Stimulated activated CD4-positive, alpha-beta T cell treated with anti-CD3 and anti-CD28 coated beads, TNF-alpha, amount 100 ng/mL, for 1 hour (primary cell): Measurements from ENCODE around the gene CD1D.
A peak's percentile ranks its signal among the peaks of the same experiment; 100 is the strongest.
"Not testable (repeated sequence)": the region's sequence is repeated elsewhere in the genome, so short reads cannot be mapped to it uniquely, and the experiment has no call there.

Source experiments
- DNase-seq, 3 donors: peaks; one replicate each; pipeline ENCODE4 v3.0.0-alpha.2; 2020; ENCODE audit warnings: low read depth in 3 of 3, low spot score in 1 of 3

The CD1D gene

DNA sequence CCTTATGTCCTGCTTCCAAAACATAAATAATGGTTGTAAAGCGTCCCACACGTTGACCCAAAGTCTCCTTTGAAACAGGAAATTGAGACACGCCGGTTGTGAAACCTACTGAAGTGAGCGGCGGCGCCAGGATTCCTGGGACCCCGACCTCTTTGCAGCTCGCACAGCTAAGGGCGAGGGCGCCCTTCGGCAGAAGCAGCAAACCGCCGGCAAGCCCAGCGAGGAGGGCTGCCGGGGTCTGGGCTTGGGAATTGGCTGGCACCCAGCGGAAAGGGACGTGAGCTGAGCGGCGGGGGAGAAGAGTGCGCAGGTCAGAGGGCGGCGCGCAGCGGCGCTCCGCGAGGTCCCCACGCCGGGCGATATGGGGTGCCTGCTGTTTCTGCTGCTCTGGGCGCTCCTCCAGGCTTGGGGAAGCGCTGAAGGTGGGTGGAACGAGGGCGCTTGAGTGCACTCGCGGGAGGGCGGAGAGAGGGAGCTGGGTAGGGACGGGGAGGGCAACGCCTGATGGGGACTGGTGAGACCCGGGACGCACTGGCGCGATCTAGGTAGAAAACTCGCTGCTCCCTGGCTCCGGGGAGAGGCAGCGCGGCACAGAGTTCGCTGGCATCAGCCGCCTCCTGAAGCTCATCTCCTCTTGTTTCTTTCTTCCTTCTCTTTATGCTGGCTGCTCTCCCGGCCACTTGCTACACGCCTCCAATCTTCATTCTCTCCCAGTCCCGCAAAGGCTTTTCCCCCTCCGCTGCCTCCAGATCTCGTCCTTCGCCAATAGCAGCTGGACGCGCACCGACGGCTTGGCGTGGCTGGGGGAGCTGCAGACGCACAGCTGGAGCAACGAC is at the start of gene CD1D:
CD1D (plus strand) TSS at position 155 of the 836 bp plus-strand sequence; CDS start at position 362, 207 bp downstream.
- DNase-seq, result no peak

DNA sequence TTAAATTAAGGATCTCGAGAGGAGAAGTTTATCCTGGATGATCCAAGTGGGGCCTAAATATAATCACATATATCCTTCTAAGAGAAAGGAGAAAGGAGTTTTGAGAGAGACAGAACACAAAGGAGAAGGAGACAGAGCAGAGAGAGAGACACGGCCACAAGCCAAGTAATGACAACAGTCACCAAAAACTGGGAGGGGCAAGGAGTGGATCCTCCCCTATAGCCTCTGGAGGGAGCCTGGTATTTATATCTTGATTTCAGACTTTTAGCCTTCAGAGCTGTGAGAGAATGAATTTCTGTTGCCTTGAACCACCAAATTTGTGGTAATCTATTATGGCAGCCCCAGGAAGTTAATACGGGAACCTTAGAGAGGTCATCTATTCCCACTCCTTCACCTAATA is 49.5 kb upstream of the CD1D start:
- no peak for DNase-seq

DNA sequence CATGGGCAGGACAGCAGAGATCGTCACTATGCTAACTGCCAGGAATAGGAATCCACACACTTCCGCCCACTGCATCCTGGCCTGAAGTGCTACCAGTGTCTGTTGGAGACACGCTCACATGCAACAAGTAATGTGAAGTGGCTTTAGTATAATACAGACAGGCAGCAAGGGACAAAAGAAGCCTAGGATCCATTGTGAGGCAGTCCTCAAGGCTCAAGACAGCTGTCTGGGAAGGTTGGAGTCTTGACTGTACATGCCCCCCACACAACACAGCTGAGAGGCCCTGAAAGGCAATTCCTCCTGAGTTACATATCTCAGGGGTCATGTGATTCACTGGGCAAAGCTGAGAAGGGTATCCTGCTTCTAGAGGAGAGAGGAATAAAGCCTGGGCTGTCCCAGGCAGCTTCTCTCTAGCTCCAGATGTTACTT is 39.9 kb upstream of the CD1D start:
- DNase-seq, result no peak

DNA sequence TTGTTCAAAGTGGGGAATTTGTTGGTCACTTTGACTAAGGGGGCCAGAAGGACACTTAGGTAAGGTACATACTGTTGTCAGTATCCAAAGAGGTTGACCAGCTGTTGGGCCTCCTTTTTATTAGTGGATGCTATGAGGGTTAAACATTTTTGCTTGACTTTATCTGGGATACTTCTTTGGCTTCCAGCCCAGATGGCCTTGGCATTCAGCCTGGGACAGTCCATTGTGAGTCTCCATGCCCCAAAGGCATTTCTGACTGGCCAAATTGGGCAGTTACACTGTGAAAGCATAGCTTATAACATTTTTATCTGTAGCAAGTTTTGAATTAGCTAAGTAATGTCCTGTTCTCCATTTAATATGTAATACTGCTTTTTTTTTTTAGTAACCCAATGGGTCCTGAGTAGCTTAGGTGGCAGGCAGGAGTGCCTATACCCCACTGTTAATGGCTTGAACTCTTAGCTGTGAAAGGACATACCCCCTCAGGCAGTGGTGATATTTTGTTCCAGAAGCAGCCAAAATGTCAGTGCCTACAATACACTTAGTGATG is 35.4 kb upstream of the CD1D start:
- DNase-seq, result no peak

DNA sequence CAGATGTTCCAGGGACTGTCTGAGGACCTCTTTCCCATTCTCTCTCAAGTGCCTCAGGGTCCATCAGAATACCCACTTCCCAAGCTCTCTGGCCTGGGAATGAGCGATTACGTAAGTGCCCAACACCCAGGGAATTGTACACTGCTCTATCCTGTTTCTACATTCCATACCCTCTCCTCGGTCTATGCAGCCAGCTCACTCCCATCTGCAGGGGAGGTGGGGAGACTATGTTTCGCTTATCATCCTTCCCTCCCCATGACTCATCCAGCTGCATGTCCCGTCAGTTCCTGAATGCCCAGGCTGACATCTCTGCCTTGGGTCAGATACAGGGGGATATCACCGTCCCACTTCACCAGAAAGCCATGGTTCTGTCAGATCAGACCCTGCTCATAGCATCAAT is 34.5 kb upstream of the CD1D start:
- DNase-seq, result no peak

DNA sequence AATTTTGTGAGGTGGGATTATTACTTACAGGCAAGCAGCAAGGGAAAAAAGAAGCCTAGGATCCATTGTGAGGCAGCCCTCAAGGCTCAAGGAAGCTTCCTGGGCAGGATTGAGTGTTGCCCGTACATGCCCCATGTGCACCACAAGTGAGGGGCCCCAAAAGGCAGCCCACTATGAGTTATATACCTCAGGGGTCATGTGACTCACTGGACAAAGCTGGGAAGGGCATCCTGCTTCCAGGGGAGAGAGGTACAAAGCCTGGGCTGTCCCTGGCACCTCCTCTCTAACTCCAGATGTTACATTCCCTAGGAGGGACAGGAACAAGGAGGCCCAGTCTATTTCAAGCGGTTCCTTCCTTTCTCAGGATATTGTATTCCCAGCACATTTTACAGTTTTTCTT is 34.0 kb upstream of the CD1D start:
- no peak for DNase-seq

DNA sequence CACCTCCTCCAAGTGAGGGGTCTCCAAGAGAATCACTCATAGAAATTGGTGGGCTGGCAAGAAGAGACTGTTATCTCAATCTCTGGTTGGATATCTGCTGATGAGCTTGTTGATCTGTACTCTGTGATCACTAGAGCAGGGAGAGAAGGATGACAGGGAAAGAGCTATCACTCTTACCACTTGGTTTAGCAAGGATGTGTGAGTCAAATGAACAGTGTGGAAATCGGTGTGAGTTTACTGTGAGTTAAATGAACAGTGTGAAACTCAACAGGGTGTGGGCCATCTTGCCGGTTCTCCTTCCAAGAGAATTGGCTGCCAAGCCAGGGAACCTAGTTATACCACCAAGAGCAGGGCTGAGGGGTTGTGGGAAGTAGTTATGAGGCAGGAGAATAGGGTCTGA is 33.3 kb upstream of the CD1D start:
- DNase-seq, result no peak

DNA sequence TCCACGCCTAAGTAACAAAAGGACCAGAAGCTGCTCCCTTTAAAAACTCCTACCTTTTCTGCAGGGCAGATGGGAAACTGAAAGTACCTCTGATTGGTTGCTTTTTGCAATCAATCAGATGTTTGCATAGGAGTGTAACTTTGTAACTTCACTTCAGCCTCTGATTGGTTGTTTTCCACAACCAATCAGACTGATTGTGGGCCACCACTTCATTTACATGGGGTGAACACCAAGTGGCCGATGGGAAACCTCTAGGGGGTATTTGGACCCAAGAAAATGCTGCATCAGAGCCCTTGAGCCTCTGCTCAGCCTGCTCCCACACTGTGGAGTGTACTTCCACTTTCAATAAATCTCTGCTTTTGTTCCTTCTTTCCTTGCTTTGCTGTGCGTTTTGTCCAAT is 32.8 kb upstream of the CD1D start:
- no peak for DNase-seq

DNA sequence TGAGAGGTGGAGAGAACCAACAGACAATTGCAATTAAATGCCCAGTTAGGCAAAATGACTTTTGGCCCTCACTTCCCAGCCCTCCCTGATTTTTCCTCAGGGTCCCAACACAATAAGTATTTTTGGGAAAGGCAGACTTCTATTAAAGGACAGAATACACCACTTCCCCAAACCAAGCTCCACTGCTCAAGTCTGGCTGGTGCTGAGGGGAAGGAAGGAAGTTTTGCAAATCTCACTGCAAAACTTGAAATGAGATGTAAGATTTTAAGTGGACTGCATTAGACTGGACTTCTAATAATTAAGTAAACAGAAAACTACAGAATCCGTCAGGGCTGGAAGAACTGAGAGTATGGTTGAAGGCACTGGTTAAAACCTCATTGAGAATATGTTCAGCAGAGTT is 32.2 kb upstream of the CD1D start:
- no peak for DNase-seq

DNA sequence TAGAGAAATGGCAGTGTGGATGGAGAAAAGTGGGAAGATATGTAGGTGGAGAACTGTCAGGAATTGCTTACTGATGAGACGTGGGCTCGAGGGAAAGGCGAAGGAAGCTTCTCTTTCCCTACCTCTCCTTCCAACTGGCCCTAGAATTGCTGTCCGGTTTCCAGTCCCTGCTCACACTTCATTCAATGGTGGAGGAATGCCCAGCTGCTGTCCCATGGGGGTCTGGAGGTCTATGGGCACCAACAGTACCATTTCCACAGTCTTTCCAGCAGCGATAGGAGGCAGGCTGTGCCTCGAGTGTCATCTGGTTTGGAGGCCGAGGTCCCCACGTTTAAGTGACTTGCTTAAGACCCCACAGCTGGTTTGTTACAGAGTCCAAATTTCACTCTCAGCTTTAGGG is 31.5 kb upstream of the CD1D start:
- no peak for DNase-seq

DNA sequence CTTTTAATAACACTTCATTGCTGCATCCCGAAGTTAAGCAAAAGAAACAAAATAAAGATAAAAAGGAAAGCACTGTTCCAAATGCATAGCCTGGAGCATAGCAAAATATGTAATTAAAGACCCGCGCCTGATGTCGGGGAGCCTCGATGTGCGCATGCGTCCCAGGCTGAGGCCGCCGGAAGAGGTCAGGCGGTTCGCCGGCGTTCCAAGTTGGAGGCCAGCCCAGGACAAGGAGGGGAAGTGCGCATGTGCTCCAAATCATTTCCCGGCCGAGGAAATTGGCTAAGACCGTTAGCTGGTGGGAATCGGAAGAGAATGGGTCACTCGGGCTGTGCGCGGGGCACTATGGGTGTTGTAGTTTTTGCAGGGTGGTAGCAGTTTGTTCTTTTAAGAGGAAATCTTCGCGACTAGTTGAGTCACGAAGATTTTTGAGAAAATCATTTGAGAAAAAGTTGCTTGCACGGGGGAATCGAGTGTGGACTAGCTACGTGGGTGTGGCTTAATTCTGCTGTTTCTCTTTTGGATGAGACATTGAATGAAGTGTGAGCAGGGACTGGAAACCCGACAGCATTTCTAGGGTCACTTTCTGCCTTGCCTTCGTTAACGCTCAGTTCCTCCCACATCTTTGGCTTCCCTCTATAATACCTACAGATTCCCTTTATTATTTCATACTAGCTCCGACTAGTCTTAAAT is 31.0 kb upstream of the CD1D start:
- DNase-seq, result peak; percentile 3 to 62 (median 28)

DNA sequence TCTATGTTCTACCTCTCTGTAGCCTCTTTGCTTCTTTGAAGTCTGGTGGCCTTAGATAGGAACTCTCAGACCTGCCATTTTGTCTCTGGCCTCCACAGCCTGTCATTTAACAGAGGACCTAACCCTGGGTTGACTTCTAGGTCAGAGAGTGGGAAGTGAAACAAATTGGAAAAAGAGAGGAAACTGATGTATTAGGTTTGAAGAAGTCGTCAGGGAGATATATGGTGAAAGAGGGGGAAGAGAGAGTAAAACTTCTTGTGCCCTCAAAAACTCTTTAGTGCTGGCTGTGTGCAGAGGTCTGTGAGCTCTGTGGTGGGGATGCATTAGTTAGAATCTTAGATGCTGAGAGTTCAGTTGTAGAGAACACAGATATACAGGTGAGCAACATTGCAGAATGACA is 30.2 kb upstream of the CD1D start:
- DNase-seq, result no peak

DNA sequence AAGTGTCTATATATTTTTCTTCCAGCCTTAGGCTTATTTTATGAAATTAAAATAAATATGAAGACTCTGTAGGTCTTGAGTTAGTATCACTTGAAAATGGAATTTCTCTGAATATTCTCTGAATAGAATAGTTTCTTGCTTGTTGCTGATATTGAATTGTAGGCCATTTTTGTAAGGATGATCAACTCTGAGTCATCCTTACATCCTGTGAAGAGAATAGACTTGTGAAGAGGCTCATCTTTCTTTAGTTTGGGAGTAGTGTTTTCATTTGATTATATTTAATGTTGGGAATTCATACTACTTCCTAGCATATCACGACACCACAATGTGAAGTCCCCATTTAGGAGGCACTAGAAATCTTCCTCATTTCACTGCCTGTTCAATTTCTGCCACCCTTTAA is 27.5 kb upstream of the CD1D start:
- no peak for DNase-seq

DNA sequence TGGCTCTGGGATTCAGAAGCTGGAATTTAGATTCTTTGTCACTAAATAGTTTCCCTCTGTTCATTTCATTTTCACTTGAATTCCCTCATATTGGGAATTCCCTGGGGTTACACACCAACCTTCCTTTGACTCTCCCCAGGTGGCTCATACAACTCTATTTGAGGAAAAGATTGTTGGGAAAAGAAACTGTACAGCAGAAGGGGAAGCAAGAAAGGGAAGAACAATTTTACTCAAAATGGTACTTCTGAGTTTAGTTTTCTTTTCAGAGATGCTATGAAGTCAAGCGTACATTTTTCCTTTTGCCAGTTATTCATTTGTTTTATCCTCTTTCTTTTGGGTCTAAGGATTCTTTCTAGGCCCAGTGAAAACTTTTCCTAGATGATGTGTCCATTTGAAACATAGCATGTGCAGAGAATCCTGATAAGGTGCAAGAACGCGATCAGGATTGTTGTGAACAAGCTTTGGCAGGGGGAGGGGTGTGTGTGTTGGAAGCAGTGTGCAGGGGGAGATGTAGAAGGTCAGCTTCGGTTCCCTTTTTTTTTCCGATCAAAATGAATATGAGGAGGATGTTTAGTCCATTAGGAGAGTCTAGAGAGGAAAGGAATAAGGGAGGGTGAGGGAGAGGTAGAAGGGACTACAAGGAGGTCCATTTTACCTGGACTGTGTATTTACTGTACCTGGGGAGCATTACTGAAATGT is 26.8 kb upstream of the CD1D start:
- no peak for DNase-seq

DNA sequence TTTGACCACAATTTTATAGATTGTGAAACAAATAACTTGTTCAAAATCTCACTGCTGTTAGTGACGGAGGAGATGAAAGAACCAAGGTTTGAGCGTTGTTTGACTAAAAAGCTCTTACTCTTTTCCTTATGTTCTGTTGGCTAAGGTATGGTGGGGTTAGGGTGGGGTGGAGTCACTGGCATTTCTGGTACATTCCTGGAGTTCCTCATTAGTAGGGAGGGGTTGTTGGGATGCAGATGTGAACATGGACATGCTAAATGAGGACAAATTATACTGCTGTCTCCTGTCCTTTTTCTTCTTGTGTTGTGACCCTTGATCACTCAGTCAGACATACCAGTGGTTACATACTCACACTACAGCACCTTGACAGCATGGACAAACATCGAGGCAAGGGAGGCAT is 26.2 kb upstream of the CD1D start:
- no peak for DNase-seq

DNA sequence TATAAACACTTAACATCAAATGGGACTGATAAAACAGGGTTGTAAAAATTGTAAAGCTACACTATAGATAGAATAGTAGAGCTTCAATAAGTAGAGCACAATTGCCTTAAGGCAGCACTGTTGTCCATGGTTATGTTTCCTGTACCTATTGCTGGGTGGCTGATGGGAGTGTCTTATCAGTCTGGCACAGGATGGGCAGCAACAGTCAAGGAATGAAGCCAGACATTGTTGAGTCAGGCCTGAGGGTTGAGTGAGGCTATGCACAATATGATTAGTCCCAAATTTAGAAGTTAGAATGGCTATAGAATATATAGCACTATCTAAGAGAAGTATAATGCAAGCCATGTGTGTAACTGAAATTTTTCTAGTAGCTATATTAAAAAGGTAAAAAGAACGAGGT is 25.0 kb upstream of the CD1D start:
- DNase-seq, result no peak

DNA sequence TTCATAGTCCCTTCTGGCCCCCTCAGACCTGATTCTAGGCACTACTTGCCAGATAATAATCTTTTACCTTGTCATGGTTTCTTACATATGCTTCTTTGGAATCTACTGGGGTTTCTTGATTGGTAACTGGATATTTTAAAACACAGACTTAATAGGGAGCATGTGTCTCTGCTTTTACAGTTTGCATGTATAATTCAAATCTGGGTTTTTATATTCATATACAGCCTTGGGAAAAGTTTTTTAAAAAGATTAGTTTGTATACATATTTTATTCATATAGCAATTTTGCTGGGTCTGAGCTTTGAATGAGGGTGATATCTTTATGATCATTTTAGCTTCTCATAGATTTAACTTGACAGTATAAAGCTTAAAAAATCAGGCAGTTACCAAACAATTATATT is 21.1 kb upstream of the CD1D start:
- no peak for DNase-seq

DNA sequence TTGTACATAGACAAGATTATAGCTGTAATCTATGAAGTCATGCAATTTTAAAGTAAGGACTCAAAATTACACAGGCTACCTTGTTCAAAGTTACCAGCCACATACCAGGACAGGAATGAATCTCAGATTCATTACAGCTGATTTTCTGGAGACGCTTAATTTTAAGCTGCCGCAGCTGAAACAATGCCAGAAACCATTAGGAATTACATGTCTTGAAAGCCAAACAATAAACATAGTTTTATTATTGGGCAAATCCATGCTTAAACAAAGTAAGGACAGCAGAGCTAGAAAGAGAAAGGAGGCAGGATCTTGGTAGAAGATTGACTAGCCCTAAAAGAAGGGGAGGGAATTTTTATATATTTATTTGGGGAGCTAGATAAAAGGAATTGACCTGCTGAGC is 19.2 kb upstream of the CD1D start:
- no peak for DNase-seq

DNA sequence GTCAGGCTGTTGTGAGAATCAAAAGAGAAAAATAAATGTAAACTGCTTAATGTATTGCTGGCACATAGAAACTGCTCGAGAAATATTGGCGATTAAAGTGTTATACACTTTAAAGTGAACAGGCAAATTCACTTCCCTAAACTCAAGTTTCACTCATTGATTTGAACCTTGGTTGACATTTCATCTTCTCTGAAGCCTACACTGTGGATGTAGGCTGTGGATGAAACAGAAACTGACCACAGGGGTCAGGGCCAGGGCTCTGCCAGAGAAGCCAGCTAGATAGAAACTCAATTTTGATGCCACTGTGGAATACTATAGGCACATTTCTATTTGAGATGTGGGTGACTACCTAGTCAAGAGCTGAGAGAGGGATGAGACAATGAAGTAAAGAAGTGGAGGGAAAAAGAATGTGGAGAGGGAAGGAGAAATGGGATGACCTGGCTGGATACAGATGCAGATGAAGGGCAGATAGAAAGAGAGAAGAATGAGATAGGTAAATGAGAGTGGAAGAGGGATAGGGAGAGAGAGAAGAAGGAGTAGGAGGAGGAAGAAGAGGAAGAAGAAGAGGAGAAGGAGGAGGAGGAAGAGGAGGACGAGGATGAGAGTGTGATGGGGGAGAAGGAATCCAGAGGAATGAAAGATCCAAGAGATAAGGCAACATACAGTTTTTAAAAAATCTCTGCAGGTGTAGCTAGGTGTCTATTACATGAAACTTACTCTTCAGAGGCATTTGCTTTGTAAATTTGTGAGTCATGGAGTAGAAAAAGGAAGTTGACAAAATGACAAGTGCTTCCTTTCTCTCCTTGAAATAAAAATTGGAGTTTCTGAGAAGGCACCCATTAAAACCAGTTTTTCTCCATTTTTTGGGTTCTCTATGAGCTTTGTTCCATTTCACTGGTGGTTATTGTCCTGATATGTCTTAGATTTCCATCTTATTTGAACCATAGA is 17.4 kb upstream of the CD1D start:
- DNase-seq, result no peak

DNA sequence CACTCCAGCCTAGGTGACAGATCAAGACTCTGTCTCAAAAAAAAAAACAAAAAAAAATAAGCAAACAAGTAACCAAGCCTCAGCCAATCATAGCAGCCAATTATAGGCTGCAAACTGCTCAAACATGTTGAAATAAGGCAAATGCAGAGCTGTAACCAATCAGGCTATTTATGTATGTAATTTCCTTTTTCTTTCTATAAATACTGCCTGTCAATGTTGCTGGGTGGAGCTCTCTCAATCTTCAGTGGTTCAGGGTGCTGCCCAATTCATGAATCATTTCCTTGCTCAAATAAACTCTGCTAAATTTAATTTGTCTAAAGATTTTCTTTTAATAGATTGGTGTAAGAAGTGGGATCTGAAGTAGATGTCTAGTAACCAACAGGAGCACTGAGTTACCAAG is 11.6 kb upstream of the CD1D start:
- DNase-seq, result no peak

DNA sequence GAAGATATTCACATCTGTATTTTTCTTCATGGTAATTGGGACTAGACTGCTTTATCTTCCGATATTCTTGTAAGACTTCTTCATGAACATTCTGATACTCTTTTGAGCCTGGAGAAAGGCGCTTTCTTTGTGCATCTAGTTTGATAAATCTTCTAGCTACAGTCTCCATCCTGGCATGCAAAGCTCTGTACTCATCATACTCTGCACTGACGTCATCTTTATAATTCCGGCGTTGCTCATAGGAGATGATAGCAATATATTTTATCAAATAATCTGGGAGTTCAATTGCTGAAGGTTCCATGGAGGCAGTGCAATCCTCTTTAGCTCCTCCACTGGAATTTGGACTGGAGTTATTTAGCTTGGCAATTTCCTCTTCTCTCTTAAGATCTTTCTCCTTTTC is 4.8 kb upstream of the CD1D start:
- not testable (repeated sequence) for DNase-seq
